Bronchial smooth muscle cell (primary cell): ENCODE measurements around the gene SCO2. TPM values are rescaled to one million over a fixed set of nuclear protein-coding genes. Genes with fewer than 3 reads are reported as not detected.

Source experiments
- total RNA-seq: library from RNA; depleted of rRNA; stranded (reverse); fragments of >200 nt; gene quantifications from 2 replicates; pipeline ENCODE4 v1.2.1, GENCODE V29; 2014

The SCO2 gene
- total RNA-seq: 2.6 and 2.8 TPM in 2 replicates

GRCh38 chr22:50525104-50525857, at the start of gene SCO2:
SCO2 (minus strand) TSS chr22:50525598; CDS start chr22:50524411, 1,187 bp downstream.

GRCh38 chr22:50562523-50563412, 37.4 kb upstream of the SCO2 start, which contains the start of gene SYCE3:
SYCE3 (minus strand) TSS chr22:50562919; CDS start chr22:50556405, 6,514 bp downstream.

GRCh38 chr22:50545522-50546325, 20.3 kb upstream of the SCO2 start, which contains the start of gene KLHDC7B:
KLHDC7B (plus strand) TSS chr22:50545899; CDS start chr22:50546244, 345 bp downstream.

GRCh38 chr22:50529897-50530579, 4.6 kb upstream of the SCO2 start, which contains the start of gene TYMP:
TYMP (minus strand) TSS chr22:50530012; CDS start chr22:50529709, 303 bp downstream.

GRCh38 chr22:50507991-50508884, 17.2 kb downstream of the SCO2 start, which contains the start of gene NCAPH2:
NCAPH2 (plus strand) TSS chr22:50508224; CDS start chr22:50508338, 114 bp downstream.

GRCh38 chr22:50507421-50507990, 17.9 kb downstream of the SCO2 start, which contains the start of gene LMF2:
LMF2 (minus strand) TSS chr22:50507702; CDS start chr22:50507675, 27 bp downstream.

GRCh38 chr22:50486561-50487289, 38.7 kb downstream of the SCO2 start, which contains the start of gene MIOX:
MIOX (plus strand) TSS chr22:50486859; CDS start chr22:50486898, 39 bp downstream.

GRCh38 chr22:50481440-50482106, 43.8 kb downstream of the SCO2 start, which contains the start of gene ADM2:
ADM2 (plus strand) TSS chr22:50481543; CDS start chr22:50481848, 305 bp downstream.

GRCh38 chr22:50474710-50475651, 50.4 kb downstream of the SCO2 start, which contains the start of gene SBF1:
SBF1 (minus strand) TSS chr22:50475035; CDS start chr22:50474840, 195 bp downstream.

Other genes starting within 250 kb of the SCO2 start
- gene PLXNB2, start 218.0 kb downstream of the SCO2 start, total RNA-seq: 127 and 183 TPM in 2 replicates
- gene DENND6B, start 198.6 kb downstream of the SCO2 start, total RNA-seq: 1.8 and 2.4 TPM in 2 replicates
- 44.6 and 45.2 TPM in 2 replicates for gene PPP6R2, start 182.3 kb downstream of the SCO2 start, total RNA-seq
- gene SBF1, start 50.6 kb downstream of the SCO2 start, total RNA-seq: 46.0 and 79.3 TPM in 2 replicates
- 0.16 and 0.86 TPM in 2 replicates for gene ADM2, start 44.1 kb downstream of the SCO2 start, total RNA-seq
- not detected in 2 replicates for gene MIOX, start 38.7 kb downstream of the SCO2 start, total RNA-seq
- gene LMF2, start 17.9 kb downstream of the SCO2 start, total RNA-seq: 19.3 and 20.5 TPM in 2 replicates
- gene NCAPH2, start 17.4 kb downstream of the SCO2 start, total RNA-seq: 17.5 and 21.6 TPM in 2 replicates
- 8.8 and 18.3 TPM in 2 replicates for gene TYMP, start 4.4 kb upstream of the SCO2 start, total RNA-seq
- 0.60 TPM in 1 of 2 replicates, not detected in the other for gene KLHDC7B, start 20.3 kb upstream of the SCO2 start, total RNA-seq
- gene SYCE3, start 37.3 kb upstream of the SCO2 start, total RNA-seq: 0.94 TPM in 1 of 2 replicates, not detected in the other
- 0.95 and 4.4 TPM in 2 replicates for gene CPT1B, start 52.8 kb upstream of the SCO2 start, total RNA-seq
- 15.1 and 21.3 TPM in 2 replicates for gene CHKB, start 57.3 kb upstream of the SCO2 start, total RNA-seq
- gene MAPK8IP2, start 75.2 kb upstream of the SCO2 start, total RNA-seq: 0.26 and 0.32 TPM in 2 replicates
- gene ARSA, start 102.6 kb upstream of the SCO2 start, total RNA-seq: 11.3 and 11.5 TPM in 2 replicates
- 0.32 and 0.43 TPM in 2 replicates for gene SHANK3, start 147.2 kb upstream of the SCO2 start, total RNA-seq
- not detected in 2 replicates for gene ACR, start 212.6 kb upstream of the SCO2 start, total RNA-seq